OCI-LY7 (cell line): ENCODE results near the gene PRKCA. TPM values are rescaled to one million over a fixed set of nuclear protein-coding genes. Genes with fewer than 3 reads are reported as not detected.

Source experiments
- BruUV-seq: library from RNA; stranded (reverse); fragments of 400-500 nt; replicated peaks from 2 replicates; lab custom pipeline; 2021; lab: Mats Ljungman, UMichigan
- CTCF ChIA-PET: fragments of 300-600 bp; sonication (Branson Sonifier 250); formaldehyde crosslinking; loops from one replicate; lab custom pipeline; 2022; ENCODE audit warnings: antibody characterized with exemption; ENCODE audit not compliant: unreplicated experiment; lab: Charles Lee
- POLR2A ChIA-PET: fragments of 300-600 bp; sonication (Branson Sonifier 250); formaldehyde crosslinking; loops from one replicate; lab custom pipeline; 2022; ENCODE audit warnings: antibody characterized with exemption; lab: Charles Lee
- DNase-seq: peaks from one replicate; pipeline ENCODE4 v3.0.0-alpha.2; 2015; ENCODE audit warnings: low spot score
- H2AFZ ChIP-seq: fragments of 200-600 bp; sonication (generic), shearing (Covaris generic); 2 replicates; pipeline ENCODE4 v1.6.1; 2014; ENCODE audit warnings: mild to moderate bottlenecking, antibody characterized with exemption, low read length, moderate library complexity
- H3K27ac ChIP-seq: fragments of 200-600 bp; sonication (generic); 2 replicates; pipeline ENCODE4 v1.5.1; 2014; ENCODE audit warnings: mixed run types, low read depth, mild to moderate bottlenecking, moderate library complexity, low read length, inconsistent platforms; ENCODE audit not compliant: poor library complexity, severe bottlenecking
- H3K36me3 ChIP-seq: fragments of 200-600 bp; sonication (generic); 2 replicates; pipeline ENCODE4 v1.6.1; 2014; ENCODE audit warnings: mild to moderate bottlenecking, antibody characterized with exemption, low read length, moderate library complexity, mixed read lengths; ENCODE audit not compliant: insufficient read depth
- H3K4me1 ChIP-seq: fragments of 200-600 bp; sonication (generic); 2 replicates; pipeline ENCODE4 v1.5.1; 2014; ENCODE audit warnings: mild to moderate bottlenecking, low read length; ENCODE audit not compliant: insufficient read depth, poor library complexity, severe bottlenecking
- H3K4me2 ChIP-seq: fragments of 200-600 bp; sonication (generic); 2 replicates; pipeline ENCODE4 v1.6.1; 2014; ENCODE audit warnings: mild to moderate bottlenecking, low read length
- H3K4me3 ChIP-seq: fragments of 200-600 bp; sonication (generic); 2 replicates; pipeline ENCODE4 v1.5.1; 2014; ENCODE audit warnings: mild to moderate bottlenecking, low read depth, low read length; ENCODE audit not compliant: poor library complexity, severe bottlenecking
- H3K79me2 ChIP-seq: fragments of 200-600 bp; sonication (generic); 2 replicates; pipeline ENCODE4 v1.6.1; 2016; ENCODE audit warnings: low read depth, mild to moderate bottlenecking, low read length, moderate library complexity, mixed read lengths; ENCODE audit not compliant: insufficient read depth
- H3K9me2 ChIP-seq: fragments of 200-600 bp; sonication (generic); 2 replicates; pipeline ENCODE4 v1.6.1; 2016; ENCODE audit warnings: mild to moderate bottlenecking, low read length, mixed read lengths; ENCODE audit not compliant: insufficient read depth
- H3K9me3 ChIP-seq: fragments of 200-600 bp; sonication (generic); 2 replicates; pipeline ENCODE4 v1.6.1; 2014; ENCODE audit warnings: mild to moderate bottlenecking, mixed run types, low read length, mixed read lengths
- H4K20me1 ChIP-seq: fragments of 200-600 bp; sonication (generic); 2 replicates; pipeline ENCODE4 v1.6.1; 2014; ENCODE audit warnings: mild to moderate bottlenecking, antibody characterized with exemption, low read length, moderate library complexity, mixed read lengths; ENCODE audit not compliant: insufficient read depth
- EZH2phosphoT487 ChIP-seq: fragments of 200-600 bp; sonication (generic); IDR thresholded peaks from 2 replicates; pipeline ENCODE4 v1.6.1; 2018; ENCODE audit warnings: low read depth, borderline replicate concordance, mild to moderate bottlenecking, mixed run types, antibody characterized with exemption, low read length, moderate library complexity, mixed read lengths
- intact Hi-C: fragments of 100-400 bp; cut with micrococcal nuclease; formaldehyde crosslinking; loops from one replicate; pipeline ENCODE4 v1.10.0; 2022; ENCODE audit not compliant: unreplicated experiment
- total RNA-seq, 2 experiments: library from RNA; depleted of rRNA in 1 of 2; stranded (reverse); fragments of >200 nt in 1 of 2; shearing (Covaris generic) in 1 of 2; gene quantifications; 2 replicates each; pipeline ENCODE4 v1.2.3, GENCODE V29; 2014 to 2022
- TF ChIP-seq, protein P1 (sequence below): fragments of 200-600 bp; sonication (generic); conservative IDR thresholded peaks from 2 replicates; pipeline ENCODE4 v1.5.1; 2014; ENCODE audit warnings: mild to moderate bottlenecking, antibody characterized with exemption, low read length, moderate library complexity, mixed read lengths

PRKCA gene
- total RNA-seq, 2 experiments from 2014 or later, result 6.6 to 32.1 TPM

DNA sequence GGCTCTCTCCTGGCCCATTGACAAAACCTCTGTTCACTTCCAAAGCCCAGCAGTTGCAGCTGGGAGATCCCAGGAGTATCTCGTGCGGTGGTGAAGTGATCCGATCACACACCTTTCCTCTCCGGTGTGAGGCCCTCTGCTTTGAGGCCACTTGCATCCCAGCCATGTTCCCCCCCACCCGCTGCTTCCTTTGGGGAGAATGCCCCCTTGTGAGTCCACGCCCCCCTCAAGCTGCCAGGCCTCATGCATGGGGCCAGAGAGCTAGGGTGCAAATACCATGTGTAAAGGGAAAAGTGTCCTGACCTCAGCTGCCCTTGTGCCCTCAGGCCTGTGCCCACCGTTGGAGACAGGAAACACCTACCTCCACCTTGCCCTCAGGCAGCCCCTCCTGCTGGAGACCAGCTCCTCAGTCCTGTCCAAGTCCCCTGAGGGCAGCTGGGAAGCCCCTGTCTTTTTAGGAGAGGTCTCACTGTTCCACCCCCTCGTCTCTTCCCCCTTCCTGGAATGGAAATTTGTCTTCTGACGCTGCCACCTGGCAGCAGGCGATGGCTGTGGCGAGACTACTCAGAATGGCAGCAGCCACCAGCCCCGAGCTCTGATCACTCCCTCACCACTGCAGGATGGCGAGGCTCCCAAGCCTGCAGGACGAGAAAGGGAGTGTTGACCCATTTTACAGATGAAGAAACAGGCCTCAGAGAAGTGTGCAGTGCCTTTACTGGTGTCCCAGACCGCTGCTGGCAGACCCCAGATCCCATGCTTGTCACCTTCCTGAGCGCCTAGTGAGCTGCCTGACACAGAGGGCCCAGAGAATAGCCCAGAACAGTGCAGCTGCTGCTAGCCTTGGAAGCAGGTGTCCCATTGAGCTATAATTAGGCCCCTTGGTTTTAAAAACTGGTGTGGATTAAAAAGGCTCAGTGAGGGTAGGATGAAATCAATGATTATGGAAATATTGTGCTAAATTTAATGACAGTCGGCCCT lies 411.9 kb downstream of the PRKCA start:
- no peaks in the 10 kb centered on the region for H3K9me2 ChIP-seq
- no peaks in the 10 kb centered on the region for H4K20me1 ChIP-seq
- no peak overlapping the region for H3K27ac ChIP-seq
- no peaks in the 10 kb centered on the region for H3K9me3 ChIP-seq
- no peaks in the 10 kb centered on the region for H3K79me2 ChIP-seq
- no peak for DNase-seq
- peaks cover 45% of the 10 kb centered on the region for H3K4me1 ChIP-seq
- intact Hi-C loops, result loop anchor here (1.0 to 10.0 kb wide), 5 partner anchors 186 to 660 kb away; partner anchors contain the start of gene PITPNC1
- CTCF ChIA-PET, result interaction anchor here (1.0 kb wide), 1 partner anchor 12 kb away, joined by 3 read pairs; no protein-coding TSS in a partner anchor
- peak overlapping the region; percentile 10; the same call in 1 of the 2 replicates for H3K4me2 ChIP-seq
- no peak overlapping the region for H2AFZ ChIP-seq
- POLR2A ChIA-PET, result interaction anchor here (0.5 to 0.8 kb wide), 5 partner anchors 23 to 1150 kb away, joined by 3 to 5 read pairs (median 3); no protein-coding TSS in a partner anchor
- no peak overlapping the region for H3K4me3 ChIP-seq
- TF ChIP-seq EZH2phosphoT487, result no peak
- TF ChIP-seq, protein P1, sequence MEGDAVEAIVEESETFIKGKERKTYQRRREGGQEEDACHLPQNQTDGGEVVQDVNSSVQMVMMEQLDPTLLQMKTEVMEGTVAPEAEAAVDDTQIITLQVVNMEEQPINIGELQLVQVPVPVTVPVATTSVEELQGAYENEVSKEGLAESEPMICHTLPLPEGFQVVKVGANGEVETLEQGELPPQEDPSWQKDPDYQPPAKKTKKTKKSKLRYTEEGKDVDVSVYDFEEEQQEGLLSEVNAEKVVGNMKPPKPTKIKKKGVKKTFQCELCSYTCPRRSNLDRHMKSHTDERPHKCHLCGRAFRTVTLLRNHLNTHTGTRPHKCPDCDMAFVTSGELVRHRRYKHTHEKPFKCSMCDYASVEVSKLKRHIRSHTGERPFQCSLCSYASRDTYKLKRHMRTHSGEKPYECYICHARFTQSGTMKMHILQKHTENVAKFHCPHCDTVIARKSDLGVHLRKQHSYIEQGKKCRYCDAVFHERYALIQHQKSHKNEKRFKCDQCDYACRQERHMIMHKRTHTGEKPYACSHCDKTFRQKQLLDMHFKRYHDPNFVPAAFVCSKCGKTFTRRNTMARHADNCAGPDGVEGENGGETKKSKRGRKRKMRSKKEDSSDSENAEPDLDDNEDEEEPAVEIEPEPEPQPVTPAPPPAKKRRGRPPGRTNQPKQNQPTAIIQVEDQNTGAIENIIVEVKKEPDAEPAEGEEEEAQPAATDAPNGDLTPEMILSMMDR, result no peak
- no peaks in the 10 kb centered on the region for H3K36me3 ChIP-seq
- no TSS peak for BruUV-seq

DNA sequence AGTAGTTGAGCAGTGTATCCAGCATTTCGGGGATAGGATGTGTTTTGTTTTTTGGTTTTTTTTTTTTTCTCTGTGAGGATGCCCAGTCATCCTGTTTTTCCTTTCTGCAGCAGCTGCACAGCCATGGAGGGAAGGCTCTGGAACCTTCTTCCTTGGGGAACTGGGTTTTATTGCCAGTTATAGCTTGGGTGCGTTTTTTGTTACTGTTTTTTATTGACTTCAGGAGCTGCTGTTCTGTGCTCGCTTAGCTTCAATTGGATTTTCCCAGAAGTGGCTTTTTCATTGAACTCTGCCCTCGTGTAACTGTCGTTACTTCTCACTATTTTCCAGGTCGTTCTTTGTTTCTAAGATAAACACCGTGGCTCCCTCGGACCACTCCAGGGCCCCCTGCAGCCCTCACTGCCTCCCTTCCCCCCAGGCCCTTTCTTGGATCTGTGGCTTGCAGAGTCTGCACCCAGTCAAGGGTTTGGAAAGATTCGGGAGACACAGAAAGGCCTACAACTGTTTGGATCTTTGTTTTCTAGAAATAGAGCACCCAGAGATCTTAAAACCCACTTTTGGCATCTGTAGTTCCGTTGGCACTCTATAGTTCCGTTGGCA lies 412.8 kb downstream of the PRKCA start:
- no peak overlapping the region for H2AFZ ChIP-seq
- no peaks in the 10 kb centered on the region for H3K36me3 ChIP-seq
- H3K9me2 ChIP-seq, result no peaks in the 10 kb centered on the region
- BruUV-seq, result no TSS peak
- ChIA-PET CTCF (no interaction called here), POLR2A (interaction anchor here (0.6 to 0.7 kb wide), 5 partner anchors 77 to 1151 kb away, joined by 3 to 5 read pairs (median 3); no protein-coding TSS in a partner anchor)
- peaks cover 45% of the 10 kb centered on the region for H3K4me1 ChIP-seq
- no peak for TF ChIP-seq EZH2phosphoT487
- H3K9me3 ChIP-seq, result no peaks in the 10 kb centered on the region
- DNase-seq, result no peak
- H3K4me2 ChIP-seq, result peak overlapping the region; percentile 10; the same call in 1 of the 2 replicates
- H3K27ac ChIP-seq, result no peak overlapping the region
- H3K4me3 ChIP-seq, result no peak overlapping the region
- no peaks in the 10 kb centered on the region for H4K20me1 ChIP-seq
- no peaks in the 10 kb centered on the region for H3K79me2 ChIP-seq
- intact Hi-C loops, result loop anchor here (1.0 to 10.0 kb wide), 5 partner anchors 185 to 660 kb away; partner anchors contain the start of gene PITPNC1

DNA sequence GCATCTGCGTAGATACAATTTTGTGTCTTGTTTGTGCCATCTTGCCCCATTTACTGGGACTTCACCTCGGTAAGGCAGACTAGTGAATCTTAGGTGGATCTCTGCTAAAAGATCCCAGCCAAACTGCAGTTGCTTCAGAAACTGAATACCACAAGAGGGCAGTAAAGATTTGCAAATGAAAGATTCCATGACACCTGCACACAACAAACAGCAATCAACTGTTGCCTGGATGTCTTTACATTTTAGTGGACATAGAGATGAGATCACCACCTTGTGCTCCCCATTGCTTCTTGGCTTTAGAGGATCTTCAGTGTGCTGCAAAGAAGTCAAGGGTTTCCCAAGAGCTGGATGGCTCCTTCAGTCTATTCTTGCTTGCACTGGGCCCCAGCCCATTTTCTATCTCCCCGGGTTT lies 413.3 kb downstream of the PRKCA start:
- ChIA-PET POLR2A (no interaction called here), CTCF (no interaction called here)
- BruUV-seq, result no TSS peak

More for the DNA sequence above, 413.3 kb downstream of the PRKCA start:
- TF ChIP-seq EZH2phosphoT487, result no peak
- TF ChIP-seq, protein P1, result peak; percentile 93
- peak; percentile 81 for DNase-seq
- no peaks in the 10 kb centered on the region for H4K20me1 ChIP-seq
- H3K9me2 ChIP-seq, result no peaks in the 10 kb centered on the region
- H3K4me3 ChIP-seq, result no peak overlapping the region
- intact Hi-C loops, result loop anchor here (1.0 to 10.0 kb wide), 5 partner anchors 185 to 659 kb away; partner anchors contain the start of gene PITPNC1
- no peak overlapping the region for H3K27ac ChIP-seq
- H3K9me3 ChIP-seq, result no peaks in the 10 kb centered on the region
- peaks cover 45% of the 10 kb centered on the region for H3K4me1 ChIP-seq
- H3K4me2 ChIP-seq, result no peak overlapping the region
- H2AFZ ChIP-seq, result no peak overlapping the region
- H3K79me2 ChIP-seq, result no peaks in the 10 kb centered on the region
- H3K36me3 ChIP-seq, result no peaks in the 10 kb centered on the region
